Cardiac septum (tissue), 1 donor: ENCODE data around the gene TMEM129. TPM values are rescaled to one million over a fixed set of nuclear protein-coding genes. Genes with fewer than 3 reads are reported as not detected.
"Not testable (repeated sequence)": the region's sequence is repeated elsewhere in the genome, so short reads cannot be mapped to it uniquely, and the experiment has no call there.

Source experiments
- DNase-seq: peaks from one replicate; pipeline ENCODE4 v3.0.0-alpha.2; 2020; ENCODE audit warnings: low spot score
- intact Hi-C: fragments of 100-400 bp; cut with DNase I; formaldehyde crosslinking; loops from one replicate; pipeline ENCODE4 v1.14.0; 2022
- total RNA-seq: library from RNA; stranded (reverse); fragmentation: NEBNext Ultra II Directional; extraction: Animal tissue kit (Norgen Biotek cat#: 25700); gene quantifications from one replicate; pipeline ENCODE4 v1.2.1, GENCODE V29; 2021
- donor health status: DM: no; HTN: no; CAD: no.

The TMEM129 gene
- total RNA-seq, 1 donor from 2014 or later = 38.1 TPM

- DNase-seq = no peak
- intact Hi-C loops = no loop called here
These were observed 42.9 kb downstream of the TMEM129 start for GRCh38 chr4:1678244-1678643.

- DNase-seq = no peak
- intact Hi-C loops = no loop called here
These were observed 44.3 kb downstream of the TMEM129 start for GRCh38 chr4:1676605-1677525.

- DNase-seq = no peak
- intact Hi-C loops = no loop called here
These were observed 45.4 kb downstream of the TMEM129 start for GRCh38 chr4:1675802-1676137.

- DNase-seq = no peak
- intact Hi-C loops = no loop called here
These were observed 45.9 kb downstream of the TMEM129 start for GRCh38 chr4:1675136-1675801.

GRCh38 chr4:1674682-1675081, 46.4 kb downstream of the TMEM129 start:
- DNase-seq = no peak
- intact Hi-C loops = no loop called here

- intact Hi-C loops = no loop called here
- DNase-seq = no peak
These were observed 47.5 kb downstream of the TMEM129 start for GRCh38 chr4:1673671-1674070.

- DNase-seq, intact Hi-C loops: not testable (repeated sequence)
These were observed 50.1 kb downstream of the TMEM129 start for GRCh38 chr4:1671011-1671410.

GRCh38 chr4:1670279-1670678, 50.8 kb downstream of the TMEM129 start:
- intact Hi-C loops = no loop called here
- no peak for DNase-seq

GRCh38 chr4:1669850-1670249, 51.3 kb downstream of the TMEM129 start:
- no peak for DNase-seq
- intact Hi-C loops = no loop called here

GRCh38 chr4:1669270-1669669, 51.9 kb downstream of the TMEM129 start:
- no peak for DNase-seq
- intact Hi-C loops = no loop called here

- DNase-seq = no peak
- intact Hi-C loops = no loop called here
These were observed 52.7 kb downstream of the TMEM129 start for GRCh38 chr4:1668488-1668840.

GRCh38 chr4:1667273-1667672, 53.9 kb downstream of the TMEM129 start:
- intact Hi-C loops = no loop called here
- DNase-seq = no peak

GRCh38 chr4:1666391-1666790, 54.7 kb downstream of the TMEM129 start:
- intact Hi-C loops = no loop called here
- DNase-seq = peak; percentile 84

Other genes with a start within 250 kb of the TMEM129 start
- 1.00 TPM for gene FAM53A, start 37.0 kb downstream of the TMEM129 start, total RNA-seq
- gene SLBP, start 9.0 kb downstream of the TMEM129 start, total RNA-seq = 12.1 TPM
- 4.1 TPM for gene TACC3, start 198 bp upstream of the TMEM129 start, total RNA-seq
- gene FGFR3, start 72.0 kb upstream of the TMEM129 start, total RNA-seq = 4.7 TPM
- gene LETM1, start 134.8 kb upstream of the TMEM129 start, total RNA-seq = 37.8 TPM
- 60.4 TPM for gene NSD2, start 150.1 kb upstream of the TMEM129 start, total RNA-seq